K562 (cell line): Measurements from ENCODE around the gene GARIN5B. TPM values are rescaled to one million over a fixed set of nuclear protein-coding genes. Genes with fewer than 3 reads are reported as not detected.
A peak's percentile ranks its signal among the peaks of the same experiment; 100 is the strongest.

ENCODE experiments used
- CXXC5 ChIP-seq: fragments of 250-450 bp; sonication (Bioruptor Pico); IDR thresholded peaks from 2 replicates; pipeline ENCODE4 v1.8.0; 2022; ENCODE audit warnings: inconsistent platforms, mild to moderate bottlenecking, moderate library complexity
- DPF2 ChIP-seq: fragments of 450-650 bp; IDR thresholded peaks from 2 replicates; pipeline ENCODE4 v1.6.1; 2016
- E2F5 ChIP-seq: sonication (generic); formaldehyde crosslinking; IDR thresholded peaks from 2 replicates; pipeline ENCODE4 v1.8.0; 2022; ENCODE audit warnings: mild to moderate bottlenecking, missing genetic modification reagents
- ETS1 ChIP-seq: conservative IDR thresholded peaks from 2 replicates; pipeline ENCODE4 v1.6.1; 2011; ENCODE audit warnings: low read depth, mild to moderate bottlenecking, low read length; ENCODE audit not compliant: control insufficient read depth
- LARP7 ChIP-seq: fragments of 450-650 bp; IDR thresholded peaks from 2 replicates; pipeline ENCODE4 v1.6.1; 2016
- NR2C2 ChIP-seq, 2 experiments: fragments of 200-800 bp in 1 of 2; sonication (Bioruptor generic) in 1 of 2; sonication (generic) in 1 of 2; formaldehyde crosslinking in 1 of 2; IDR thresholded peaks; 2 replicates each; pipeline versions ENCODE4 v1.6.1 to v1.8.0; 2016 to 2022; ENCODE audit warnings: mild to moderate bottlenecking in 1 of 2, missing compliant biosample characterization in 1 of 2, missing genetic modification characterization in 1 of 2, missing genetic modification reagents in 1 of 2
- NR4A1 ChIP-seq, 2 experiments: fragments of 250-450 bp in 1 of 2; fragments of 450-650 bp in 1 of 2; sonication (Bioruptor Pico) in 1 of 2; IDR thresholded peaks; 2 replicates each; pipeline versions ENCODE4 v1.4.0 to v1.6.1; 2016 to 2020; ENCODE audit warnings: mild to moderate bottlenecking in 2 of 2, missing compliant biosample characterization in 1 of 2, missing genetic modification characterization in 1 of 2, moderate library complexity in 1 of 2
- PHF8 ChIP-seq: fragments of 200-600 bp; sonication (generic); IDR thresholded peaks from 2 replicates; pipeline ENCODE4 v1.6.1; 2012; ENCODE audit warnings: mixed run types, mild to moderate bottlenecking, inconsistent platforms, low read length, moderate library complexity, borderline replicate concordance
- RBBP5 ChIP-seq: fragments of 200-600 bp; sonication (generic); IDR thresholded peaks from 2 replicates; pipeline ENCODE4 v1.6.1; 2012; ENCODE audit warnings: borderline replicate concordance, mild to moderate bottlenecking, low read length, control low read depth, inconsistent platforms; ENCODE audit not compliant: insufficient read depth, poor library complexity, severe bottlenecking
- TEAD1 ChIP-seq, 2 experiments: fragments of 450-650 bp in 1 of 2; sonication (generic) in 1 of 2; formaldehyde crosslinking; IDR thresholded peaks; 2 replicates each; pipeline versions ENCODE4 v1.4.0 to v1.8.0; 2020 to 2022; ENCODE audit warnings: mild to moderate bottlenecking in 2 of 2, missing genetic modification reagents in 1 of 2
- YY1 ChIP-seq, 3 experiments: IDR thresholded peaks; 2 replicates each; pipeline ENCODE4 v1.6.1; 2011; ENCODE audit warnings: low read length in 2 of 3, mild to moderate bottlenecking in 2 of 3, moderate library complexity in 2 of 3, borderline replicate concordance in 1 of 3, control low read depth in 1 of 3, low read depth in 1 of 3; ENCODE audit not compliant: insufficient read depth in 3 of 3, insufficient replicate concordance in 2 of 3, control insufficient read depth in 1 of 3, insufficient read length in 1 of 3; ENCODE audit errors: extremely low read depth in 1 of 3
- ZNF274 ChIP-seq: IDR thresholded peaks from 2 replicates; pipeline ENCODE4 v1.6.1; 2011; ENCODE audit warnings: low read depth, mild to moderate bottlenecking, low read length, moderate library complexity, borderline replicate concordance
- ZNF395 ChIP-seq: fragments of 200-800 bp; sonication (Bioruptor generic); IDR thresholded peaks from 2 replicates; pipeline ENCODE4 v1.6.1; 2017; ENCODE audit warnings: missing genetic modification characterization, missing compliant biosample characterization
- ZNF551 ChIP-seq: fragments of 250-450 bp; sonication (Bioruptor Pico); IDR thresholded peaks from 2 replicates; pipeline ENCODE4 v1.5.0; 2021; ENCODE audit warnings: mild to moderate bottlenecking, moderate library complexity
- ZNF592 ChIP-seq: fragments of 450-650 bp; IDR thresholded peaks from 2 replicates; pipeline ENCODE4 v1.6.1; 2017; ENCODE audit warnings: antibody characterized with exemption, mild to moderate bottlenecking
- ZSCAN32 ChIP-seq: fragments of 450-650 bp; formaldehyde crosslinking; IDR thresholded peaks from 2 replicates; pipeline ENCODE4 v1.4.0; 2020; ENCODE audit warnings: mild to moderate bottlenecking, moderate library complexity
- polyA plus RNA-seq, 8 experiments: library from polyadenylated mRNA; depleted of rRNA in 4 of 8; stranded (reverse) in 5 of 8; unstranded in 3 of 8; fragments of >200 nt; fragmentation: Nextera tagmentation in 2 of 8; fragmentation: Illumina TruSeq in 1 of 8; extraction: Ambion mirVana in 2 of 8; extraction: Trizol in 1 of 8; gene quantifications; 2 replicates each; pipeline versions ENCODE4 v1.2.1 to v1.2.3, GENCODE V29; 2011 to 2014; ENCODE audit warnings: inconsistent platforms in 1 of 8, missing spikeins in 1 of 8
- total RNA-seq, 7 experiments: library from RNA; depleted of rRNA in 6 of 7; stranded (reverse); fragments of >200 nt in 6 of 7; fragmentation: Illumina TruSeq in 2 of 7; extraction: Trizol in 2 of 7; gene quantifications; 2 replicates each; pipeline versions ENCODE4 v1.2.1 to v1.2.3, GENCODE V29; 2011 to 2021; ENCODE audit warnings: low replicate concordance in 1 of 7

GARIN5B gene
- total and polyA plus RNA-seq, 9 of the 15 experiments (the other 6 are each of a cell fraction or from before 2014, with no cell fraction given) = not detected

- TF ChIP-seq ZNF592 (0 out of 2 replicates have a peak, but pooled peaks have one; percentile 39), ZSCAN32 (CRISPR knock-in tag) (no peak), ZNF551 (no peak), YY1 (IDR thresholded peaks at IDR 0.05; ENCODE audit: borderline replicate concordance in 1 of 3, control insufficient read depth in 1 of 3, extremely low read depth in 1 of 3, insufficient read depth in 3 of 3, insufficient read length in 1 of 3, insufficient replicate concordance in 2 of 3, low read depth in 1 of 3, low read length in 2 of 3) (peak in 2 of 3 experiments; percentile 15 to 31), NR2C2 (CRISPR knock-in tag; IDR thresholded peaks at IDR 0.05) (0 out of 2 replicates have a peak, but pooled peaks have one; percentile 45), NR2C2 (tag; IDR thresholded peaks at IDR 0.05) (no peak), PHF8 (peak; percentile 70; the same call in 1 of the 2 replicates), LARP7 (0 out of 2 replicates have a peak, but pooled peaks have one; percentile 21), ZNF395 (CRISPR knock-in tag) (peak; percentile 36; the same call in 1 of the 2 replicates), RBBP5 (peak; percentile 73), DPF2 (peak; percentile 32; the same call in 1 of the 2 replicates), E2F5 (CRISPR knock-in tag) (no peak), ETS1 (peak; percentile 12; the same call in 1 of the 2 replicates), TEAD1 (CRISPR knock-in tag; IDR thresholded peaks at IDR 0.05) (0 out of 4 replicates have a peak, but pooled peaks of 1 of the 2 experiments have one; percentile 15), CXXC5 (CRISPR knock-in tag) (peak; percentile 70), ZNF274 (no peak), NR4A1 (CRISPR knock-in tag; IDR thresholded peaks at IDR 0.05) (0 out of 2 replicates have a peak, but pooled peaks have one; percentile 18), NR4A1 (tag; IDR thresholded peaks at IDR 0.05) (no peak)
These were observed 20.4 kb upstream of the GARIN5B start (continued) for GRCh38 chr19:55383279-55384130.
